ENCODE data around the gene SSBP3. TPM values are rescaled to one million over a fixed set of nuclear protein-coding genes. Genes with fewer than 3 reads are reported as not detected.
A peak's percentile ranks its signal among the peaks of the same experiment; 100 is the strongest.
"Not testable (repeated sequence)": the region's sequence is repeated elsewhere in the genome, so short reads cannot be mapped to it uniquely, and the experiment has no call there.

SSBP3 gene
- total RNA-seq, 1 donor from 2014 or later: 104 TPM

GRCh38 chr1:54398963-54399528 lies 7.1 kb downstream of the SSBP3 start:
- intact Hi-C loops (cut with DNase I): no loop called here
- no peak for ATAC-seq
- DNase-seq (ENCODE audit: low spot score): no peak

GRCh38 chr1:54397980-54398379 lies 8.2 kb downstream of the SSBP3 start:
- DNase-seq (ENCODE audit: low spot score): no peak
- intact Hi-C loops (cut with DNase I): no loop called here
- no peak for ATAC-seq

GRCh38 chr1:54397090-54397591 lies 9.1 kb downstream of the SSBP3 start:
- no peak for DNase-seq (ENCODE audit: low spot score)
- intact Hi-C loops (cut with DNase I): no loop called here
- peak; percentile 36 for ATAC-seq

GRCh38 chr1:54396261-54396933 lies 9.8 kb downstream of the SSBP3 start:
- ATAC-seq (peak; percentile 59), DNase-seq (ENCODE audit: low spot score) (no peak)
- intact Hi-C loops (cut with DNase I): no loop called here

GRCh38 chr1:54395281-54395934 lies 10.8 kb downstream of the SSBP3 start:
- intact Hi-C loops (cut with DNase I): no loop called here
- ATAC-seq: no peak

GRCh38 chr1:54394104-54394503 lies 12.1 kb downstream of the SSBP3 start:
- ATAC-seq: no peak
- intact Hi-C loops (cut with DNase I): no loop called here
- DNase-seq (ENCODE audit: low spot score): no peak

More at GRCh38 chr1:54395281-54395934, 10.8 kb downstream of the SSBP3 start:
- no peak for DNase-seq (ENCODE audit: low spot score)

- ATAC-seq: no peak
- DNase-seq (ENCODE audit: low spot score): no peak
- intact Hi-C loops (cut with DNase I): no loop called here
These were observed 13.8 kb downstream of the SSBP3 start for GRCh38 chr1:54392401-54392800.

GRCh38 chr1:54391450-54392209 lies 14.6 kb downstream of the SSBP3 start:
- intact Hi-C loops (cut with DNase I): no loop called here
- ATAC-seq: peak; percentile 82

GRCh38 chr1:54390655-54391054 lies 15.5 kb downstream of the SSBP3 start:
- intact Hi-C loops (cut with DNase I): no loop called here
- DNase-seq (ENCODE audit: low spot score) (no peak), ATAC-seq (peak; percentile 57)

More at GRCh38 chr1:54391450-54392209, 14.6 kb downstream of the SSBP3 start:
- DNase-seq (ENCODE audit: low spot score): no peak

GRCh38 chr1:54389608-54390007 lies 16.6 kb downstream of the SSBP3 start:
- intact Hi-C loops (cut with DNase I): loop anchor here (10.0 kb wide), 1 partner anchor 55 kb away; no protein-coding TSS in a partner anchor
- not testable (repeated sequence) for ATAC-seq; DNase-seq (ENCODE audit: low spot score)

GRCh38 chr1:54387419-54387818 lies 18.8 kb downstream of the SSBP3 start:
- DNase-seq (ENCODE audit: low spot score) (no peak), ATAC-seq (no peak)
- intact Hi-C loops (cut with DNase I): loop anchor here (10.0 kb wide), 1 partner anchor 53 kb away; no protein-coding TSS in a partner anchor

- DNase-seq (ENCODE audit: low spot score) (no peak), ATAC-seq (no peak)
- intact Hi-C loops (cut with DNase I): loop anchor here (10.0 kb wide), 1 partner anchor 51 kb away; no protein-coding TSS in a partner anchor
These were observed 20.5 kb downstream of the SSBP3 start for GRCh38 chr1:54385727-54386022.

- peak; percentile 14 for ATAC-seq
- DNase-seq (ENCODE audit: low spot score): no peak
These were observed 21.1 kb downstream of the SSBP3 start for GRCh38 chr1:54384918-54385726.

GRCh38 chr1:54384471-54384870 lies 21.7 kb downstream of the SSBP3 start:
- DNase-seq (ENCODE audit: low spot score) (no peak), ATAC-seq (no peak)
- intact Hi-C loops (cut with DNase I): loop anchor here (10.0 kb wide), 1 partner anchor 50 kb away; no protein-coding TSS in a partner anchor

More at GRCh38 chr1:54384918-54385726, 21.1 kb downstream of the SSBP3 start:
- intact Hi-C loops (cut with DNase I): loop anchor here (10.0 kb wide), 1 partner anchor 50 kb away; no protein-coding TSS in a partner anchor

GRCh38 chr1:54381524-54381923 lies 24.7 kb downstream of the SSBP3 start:
- intact Hi-C loops (cut with DNase I): loop anchor here (10.0 kb wide), 1 partner anchor 47 kb away; no protein-coding TSS in a partner anchor
- no peak for DNase-seq (ENCODE audit: low spot score)
- ATAC-seq: no peak

- no peak for ATAC-seq
- no peak for DNase-seq (ENCODE audit: low spot score)
- intact Hi-C loops (cut with DNase I): loop anchor here (10.0 kb wide), 1 partner anchor 46 kb away; no protein-coding TSS in a partner anchor
These were observed 25.8 kb downstream of the SSBP3 start for GRCh38 chr1:54380290-54380882.

GRCh38 chr1:54379555-54380289 lies 26.5 kb downstream of the SSBP3 start:
- peak; percentile 72 for ATAC-seq
- intact Hi-C loops (cut with DNase I): loop anchor here (10.0 kb wide), 1 partner anchor 45 kb away; no protein-coding TSS in a partner anchor
- DNase-seq (ENCODE audit: low spot score): no peak

All from sciatic nerve (tissue), 2 donors.